Neural progenitor cell (in vitro differentiated cells): ENCODE data around the gene PAX9. TPM values are rescaled to one million over a fixed set of nuclear protein-coding genes. Genes with fewer than 3 reads are reported as not detected.

Experiments used
- DNase-seq: peaks from one replicate; pipeline ENCODE4 v3.0.0-alpha.2; 2016; ENCODE audit warnings: low spot score
- H2AFZ ChIP-seq: fragments of 200-600 bp; sonication (generic); replicated peaks from 2 replicates; pipeline ENCODE4 v1.6.1; 2016; ENCODE audit warnings: antibody characterized with exemption
- H3F3A ChIP-seq: fragments of 200-600 bp; sonication (generic); 2 replicates; pipeline ENCODE4 v1.6.1; 2016; ENCODE audit warnings: antibody characterized with exemption, low read depth
- H3K27ac ChIP-seq: fragments of 200-600 bp; sonication (generic); 2 replicates; pipeline ENCODE4 v1.5.1; 2016; ENCODE audit warnings: mild to moderate bottlenecking
- H3K27me3 ChIP-seq: fragments of 200-600 bp; sonication (generic); 2 replicates; pipeline ENCODE4 v1.6.1; 2016; ENCODE audit warnings: mild to moderate bottlenecking, moderate library complexity
- H3K36me3 ChIP-seq: fragments of 200-600 bp; sonication (generic); 2 replicates; pipeline ENCODE4 v1.5.1; 2016
- H3K4me1 ChIP-seq: fragments of 200-600 bp; sonication (generic); 2 replicates; pipeline ENCODE4 v1.6.1; 2016; ENCODE audit warnings: mixed run types
- H3K4me2 ChIP-seq: fragments of 200-600 bp; sonication (generic); 2 replicates; pipeline ENCODE4 v1.6.1; 2016
- H3K4me3 ChIP-seq: fragments of 200-600 bp; sonication (generic); 2 replicates; pipeline ENCODE4 v1.5.1; 2016
- H3K79me2 ChIP-seq: fragments of 200-600 bp; sonication (generic); 2 replicates; pipeline ENCODE4 v1.6.1; 2016; ENCODE audit warnings: low read depth
- H3K9ac ChIP-seq: fragments of 200-600 bp; sonication (generic); 2 replicates; pipeline ENCODE4 v1.6.1; 2016
- H3K9me3 ChIP-seq: fragments of 200-600 bp; sonication (generic); 2 replicates; pipeline ENCODE4 v1.5.1; 2016; ENCODE audit warnings: low read depth
- H4K20me1 ChIP-seq: fragments of 200-600 bp; sonication (generic); 2 replicates; pipeline ENCODE4 v1.6.1; 2016; ENCODE audit warnings: low read depth
- H3K27ac Mint-ChIP-seq: 3 replicates; pipeline ENCODE4 v1.8.0; 2021; ENCODE audit warnings: mixed read lengths
- H3K27me3 Mint-ChIP-seq: 2 replicates; pipeline ENCODE4 v1.8.0; 2022; ENCODE audit warnings: low read depth, mild to moderate bottlenecking, inconsistent platforms, moderate library complexity, mixed read lengths; ENCODE audit not compliant: insufficient read depth
- H3K36me3 Mint-ChIP-seq: 3 replicates; pipeline ENCODE4 v1.8.0; 2021; ENCODE audit warnings: mixed read lengths
- H3K4me1 Mint-ChIP-seq: 3 replicates; pipeline ENCODE4 v1.8.0; 2021; ENCODE audit warnings: mixed read lengths
- H3K4me3 Mint-ChIP-seq: 3 replicates; pipeline ENCODE4 v1.8.0; 2021; ENCODE audit warnings: mild to moderate bottlenecking, moderate library complexity, mixed read lengths
- H3K9me3 Mint-ChIP-seq: 3 replicates; pipeline ENCODE4 v1.8.0; 2020; ENCODE audit warnings: mixed read lengths
- CTCF ChIP-seq: fragments of 200-600 bp; sonication (generic); IDR thresholded peaks from 2 replicates; pipeline ENCODE4 v1.5.1; 2017; ENCODE audit warnings: antibody characterized with exemption, mild to moderate bottlenecking
- EZH2 ChIP-seq: fragments of 200-600 bp; sonication (generic); IDR thresholded peaks from 2 replicates; pipeline ENCODE4 v1.6.1; 2017; ENCODE audit warnings: antibody characterized with exemption, mild to moderate bottlenecking, moderate library complexity
- EZH2phosphoT487 ChIP-seq: fragments of 200-600 bp; sonication (generic); IDR thresholded peaks from 2 replicates; pipeline ENCODE4 v1.6.1; 2017; ENCODE audit warnings: antibody characterized with exemption
- total RNA-seq: library from RNA; depleted of rRNA; stranded (reverse); fragments of >200 nt; gene quantifications from 2 replicates; pipeline ENCODE4 v1.2.3, GENCODE V29; 2015; ENCODE audit warnings: low replicate concordance

The PAX9 gene
- total RNA-seq, 1 donor from 2014 or later, result not detected

DNA sequence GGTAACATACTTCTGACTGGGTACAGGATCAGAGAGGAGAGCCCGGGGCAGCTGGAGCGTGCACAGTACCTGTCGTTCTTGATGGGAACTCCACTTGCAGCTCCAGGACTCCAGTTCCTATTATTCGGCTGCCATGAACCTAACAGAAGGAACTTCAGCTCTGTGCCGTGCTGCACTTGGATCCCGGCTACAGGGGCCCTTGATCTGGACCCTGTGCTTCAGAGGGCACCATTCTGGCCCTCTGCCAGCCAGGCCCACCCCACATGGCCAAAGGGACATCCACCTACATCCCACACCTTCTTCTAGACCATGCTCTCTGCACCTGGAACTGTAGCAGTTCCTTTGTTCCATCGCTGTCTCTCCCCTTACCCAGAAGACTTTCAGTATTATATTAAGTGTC lies 58.2 kb downstream of the PAX9 start:
- TF ChIP-seq EZH2phosphoT487 (no peak), EZH2 (no peak), CTCF (no peak)
- H3K4me3 ChIP-seq, result no peak overlapping the region
- no peaks in the 10 kb centered on the region for H4K20me1 ChIP-seq
- no peak overlapping the region for H2AFZ ChIP-seq
- H3K4me2 ChIP-seq, result no peak overlapping the region
- DNase-seq, result no peak
- H3K27me3 ChIP-seq, result no peaks in the 10 kb centered on the region
- H3F3A ChIP-seq, result no peaks in the 10 kb centered on the region
- H3K4me1 ChIP-seq, result peaks cover 8% of the 10 kb centered on the region
- Mint-ChIP-seq H3K27me3 (peaks cover 2% of the 10 kb centered on the region), H3K4me1 (peaks cover 5% of the 10 kb centered on the region), H3K27ac (no peak overlapping the region), H3K36me3 (no peaks in the 10 kb centered on the region), H3K4me3 (no peak overlapping the region), H3K9me3 (no peaks in the 10 kb centered on the region)
- H3K36me3 ChIP-seq, result no peaks in the 10 kb centered on the region
- no peak overlapping the region for H3K9ac ChIP-seq
- no peak overlapping the region for H3K27ac ChIP-seq
- H3K9me3 ChIP-seq, result no peaks in the 10 kb centered on the region
- no peaks in the 10 kb centered on the region for H3K79me2 ChIP-seq

- H3K79me2 ChIP-seq, result no peaks in the 10 kb centered on the region
- no peaks in the 10 kb centered on the region for H3K36me3 Mint-ChIP-seq
- no peak for DNase-seq
- H3K27me3 ChIP-seq, result no peaks in the 10 kb centered on the region
- no peak overlapping the region for H3K4me3 Mint-ChIP-seq
- H3K9me3 Mint-ChIP-seq, result no peaks in the 10 kb centered on the region
- H4K20me1 ChIP-seq, result no peaks in the 10 kb centered on the region
- H3K36me3 ChIP-seq, result no peaks in the 10 kb centered on the region
- H3K4me1 ChIP-seq, result peaks cover 8% of the 10 kb centered on the region
- no peaks in the 10 kb centered on the region for H3K9me3 ChIP-seq
- H3K4me2 ChIP-seq, result no peak overlapping the region
- no peak overlapping the region for H3K9ac ChIP-seq
- peaks cover 2% of the 10 kb centered on the region for H3K27me3 Mint-ChIP-seq
- H3K4me3 ChIP-seq, result no peak overlapping the region
- no peak overlapping the region for H3K27ac Mint-ChIP-seq
- H2AFZ ChIP-seq, result no peak overlapping the region
- peaks cover 5% of the 10 kb centered on the region for H3K4me1 Mint-ChIP-seq
- TF ChIP-seq CTCF (no peak), EZH2 (no peak), EZH2phosphoT487 (no peak)
- no peak overlapping the region for H3K27ac ChIP-seq
- no peaks in the 10 kb centered on the region for H3F3A ChIP-seq
Measured at GRCh38 chr14:36720657-36721056, 59.0 kb downstream of the PAX9 start.

DNA sequence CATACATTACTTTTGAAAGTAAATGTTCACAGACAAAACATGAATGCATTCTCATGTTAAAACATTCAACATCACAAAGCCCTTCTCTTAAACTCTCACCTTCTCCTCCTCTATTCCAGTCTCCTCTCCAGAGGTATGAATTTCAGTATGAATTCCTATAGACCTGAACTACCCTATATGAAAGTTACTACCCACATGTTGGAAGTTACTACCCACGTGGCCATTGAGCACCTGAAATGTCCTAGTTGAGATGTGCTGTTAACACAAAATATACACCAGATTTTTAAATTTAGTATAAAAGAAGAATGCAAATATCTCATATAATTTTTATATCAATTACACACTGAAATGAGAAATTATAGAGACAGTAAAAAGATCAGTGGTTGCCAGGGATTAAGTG lies 60.2 kb downstream of the PAX9 start:
- no peak overlapping the region for H3K27ac ChIP-seq
- H3K36me3 Mint-ChIP-seq, result no peaks in the 10 kb centered on the region
- no peak overlapping the region for H2AFZ ChIP-seq
- no peaks in the 10 kb centered on the region for H3K9me3 ChIP-seq
- no peak overlapping the region for H3K4me2 ChIP-seq
- H3K27ac Mint-ChIP-seq, result no peak overlapping the region
- no peak overlapping the region for H3K4me3 ChIP-seq
- DNase-seq, result no peak
- H3K9ac ChIP-seq, result no peak overlapping the region
- peaks cover 15% of the 10 kb centered on the region for H3K4me1 ChIP-seq
- H3K27me3 ChIP-seq, result no peaks in the 10 kb centered on the region
- TF ChIP-seq EZH2 (no peak), CTCF (no peak), EZH2phosphoT487 (no peak)
- H3K27me3 Mint-ChIP-seq, result no peaks in the 10 kb centered on the region
- no peak overlapping the region for H3K4me3 Mint-ChIP-seq
- no peaks in the 10 kb centered on the region for H3F3A ChIP-seq
- no peaks in the 10 kb centered on the region for H3K36me3 ChIP-seq
- peaks cover 5% of the 10 kb centered on the region for H3K4me1 Mint-ChIP-seq
- no peaks in the 10 kb centered on the region for H3K9me3 Mint-ChIP-seq
- no peaks in the 10 kb centered on the region for H4K20me1 ChIP-seq
- no peaks in the 10 kb centered on the region for H3K79me2 ChIP-seq
